HG03521 (cell line): ENCODE data around the gene NLGN1.

Source experiments
- ATAC-seq: cut with Tn5 transposase; IDR thresholded peaks from one replicate; pipeline ENCODE4 v1.9.1; 2021; ENCODE audit warnings: mild to moderate bottlenecking, moderate library complexity; ENCODE audit not compliant: unreplicated experiment

NLGN1 gene

GRCh38 chr3:173893835-173894234 is 496.3 kb downstream of the NLGN1 start:
- ATAC-seq: no peak

- ATAC-seq: no peak
Observed at GRCh38 chr3:173897631-173898030, 500.1 kb downstream of the NLGN1 start.

GRCh38 chr3:173901649-173902048 is 504.1 kb downstream of the NLGN1 start:
- ATAC-seq: no peak

DNA sequence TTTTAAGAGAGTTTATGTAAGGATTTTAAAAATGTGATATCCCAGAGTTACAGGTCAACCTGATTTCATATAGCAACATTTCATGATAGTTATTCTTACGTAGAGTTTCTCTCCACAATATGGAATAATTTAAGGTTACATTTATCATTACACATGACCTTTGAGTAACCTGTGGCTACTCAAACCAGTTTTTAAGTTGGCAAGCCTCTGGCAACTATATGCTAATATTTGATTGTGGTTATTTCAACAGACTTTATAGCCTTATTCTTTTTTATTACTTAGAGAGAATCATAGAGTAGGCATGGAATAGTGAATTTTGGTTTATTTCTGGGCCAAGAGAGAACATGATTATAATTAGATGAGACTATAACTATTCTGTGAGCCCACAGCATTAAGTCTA is 504.9 kb downstream of the NLGN1 start:
- no peak for ATAC-seq

- ATAC-seq: no peak
Observed at GRCh38 chr3:173902871-173903270, 505.3 kb downstream of the NLGN1 start.

GRCh38 chr3:173905381-173905780 is 507.8 kb downstream of the NLGN1 start:
- no peak for ATAC-seq

GRCh38 chr3:173911446-173911845 is 513.9 kb downstream of the NLGN1 start:
- ATAC-seq: no peak

DNA sequence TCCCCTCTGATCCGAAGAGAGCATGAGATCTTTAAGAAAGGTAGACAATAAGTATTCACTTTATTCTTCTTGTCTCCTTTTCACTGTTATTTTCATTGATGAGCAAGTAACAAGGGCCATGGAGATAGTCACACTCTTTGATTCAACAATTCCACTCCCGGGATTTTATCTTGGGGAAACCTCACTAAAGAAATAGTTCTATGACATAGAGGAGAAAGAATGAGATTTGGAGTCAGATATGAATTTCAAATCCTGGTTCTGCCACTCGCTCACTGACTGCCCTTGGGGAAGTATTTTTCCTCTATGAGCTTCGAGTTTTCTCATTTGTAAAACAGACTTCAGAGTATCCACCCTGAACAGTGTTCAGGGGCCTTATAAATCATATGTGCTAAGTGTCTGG is 514.6 kb downstream of the NLGN1 start:
- ATAC-seq: no peak

DNA sequence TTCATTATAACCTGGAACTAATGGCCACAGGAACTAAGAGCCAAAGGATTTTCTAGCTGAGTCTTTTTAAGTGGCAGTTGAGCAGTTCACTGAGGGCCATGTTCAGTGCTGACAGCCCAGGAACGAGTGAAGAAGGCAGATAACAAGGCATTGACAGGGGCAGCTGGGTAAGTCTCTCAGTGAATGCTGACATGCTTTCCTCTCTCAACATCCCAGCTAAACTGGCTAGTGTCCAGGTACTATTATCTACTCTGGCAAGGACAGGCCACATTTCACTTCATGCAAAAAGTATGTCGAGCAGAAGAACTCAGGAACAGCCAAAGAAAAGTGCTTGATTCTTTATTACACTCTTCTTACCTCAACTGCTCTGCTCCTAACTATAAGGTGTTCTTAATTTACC is 515.9 kb downstream of the NLGN1 start:
- no peak for ATAC-seq

DNA sequence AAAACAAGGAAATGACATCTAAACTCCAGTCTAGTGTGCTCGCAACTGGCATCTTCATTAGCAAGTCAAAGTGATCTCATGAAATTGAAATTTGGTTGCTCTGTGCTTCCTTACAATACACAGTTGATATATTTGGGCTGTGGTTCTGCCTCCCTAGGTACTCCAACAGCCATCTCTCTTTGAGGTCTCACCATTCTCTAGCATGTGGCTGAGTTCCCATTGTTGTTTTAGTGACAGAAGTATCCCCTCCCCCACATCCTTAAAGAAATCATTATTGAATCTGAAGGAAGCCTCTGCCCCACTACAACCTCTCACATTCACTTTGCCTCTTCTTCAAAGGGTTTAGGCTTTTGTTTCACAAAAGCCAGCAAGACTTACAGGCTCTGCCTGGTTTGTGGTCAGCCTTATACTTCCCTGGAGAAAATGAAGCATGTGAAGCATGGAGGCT is 516.5 kb downstream of the NLGN1 start:
- no peak for ATAC-seq

GRCh38 chr3:173916799-173917198 is 519.3 kb downstream of the NLGN1 start:
- no peak for ATAC-seq

DNA sequence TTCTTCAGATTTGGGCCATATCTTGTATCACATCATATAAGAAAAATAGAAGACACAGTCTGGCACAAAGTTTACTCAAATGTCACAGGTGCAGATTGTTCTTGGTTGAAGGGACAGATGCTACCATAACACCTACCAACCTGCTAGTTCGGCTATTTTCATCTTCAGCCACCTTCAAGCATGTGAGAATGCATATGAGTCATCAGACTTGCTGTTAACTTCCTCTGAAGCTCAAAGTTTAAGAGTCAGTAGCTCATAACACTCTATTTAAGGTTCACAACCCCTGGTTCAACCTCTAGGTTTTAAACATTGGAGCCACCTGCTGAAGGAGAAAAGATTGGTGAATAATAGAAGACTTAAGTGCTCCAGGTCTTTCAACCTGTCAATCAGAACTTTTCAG is 522.8 kb downstream of the NLGN1 start:
- ATAC-seq: no peak

DNA sequence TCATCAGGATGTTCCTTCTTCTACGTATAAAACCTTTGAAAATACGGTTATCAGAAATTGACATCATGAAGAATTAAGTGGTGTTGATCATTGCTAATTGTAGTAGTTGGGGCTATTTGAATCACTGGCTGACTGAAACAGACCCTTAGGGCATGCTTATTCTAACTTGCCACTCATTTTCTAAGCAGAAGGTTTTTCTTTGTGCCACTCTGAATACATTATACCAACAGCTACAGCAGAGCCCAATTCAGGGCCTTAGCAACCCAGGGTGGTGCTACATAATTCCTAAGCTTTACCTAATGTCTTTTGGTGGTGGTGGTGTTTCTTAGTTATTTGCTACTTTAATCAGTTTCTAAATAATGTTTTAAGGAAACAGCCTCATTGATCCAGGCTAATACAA is 524.2 kb downstream of the NLGN1 start:
- ATAC-seq: no peak

GRCh38 chr3:173923204-173923603 is 525.7 kb downstream of the NLGN1 start:
- ATAC-seq: no peak

DNA sequence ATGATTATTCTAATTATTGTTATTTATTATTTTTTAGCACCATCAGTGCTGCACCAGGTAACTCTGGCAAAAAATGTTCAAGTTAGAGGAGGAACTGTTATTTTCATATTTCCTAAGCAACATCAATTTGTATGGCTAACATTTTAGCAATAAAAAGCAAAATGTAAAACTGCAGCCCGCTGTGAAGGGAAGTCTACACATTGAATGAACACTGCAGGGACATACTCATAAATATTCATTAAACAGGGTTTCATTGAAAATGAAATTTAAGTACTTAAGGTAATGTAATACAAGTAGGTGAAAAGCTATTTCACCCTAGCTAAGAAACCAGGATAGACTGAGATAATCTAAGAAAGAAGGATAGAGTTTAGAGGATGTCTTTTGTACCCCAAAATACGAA is 532.7 kb downstream of the NLGN1 start:
- no peak for ATAC-seq

DNA sequence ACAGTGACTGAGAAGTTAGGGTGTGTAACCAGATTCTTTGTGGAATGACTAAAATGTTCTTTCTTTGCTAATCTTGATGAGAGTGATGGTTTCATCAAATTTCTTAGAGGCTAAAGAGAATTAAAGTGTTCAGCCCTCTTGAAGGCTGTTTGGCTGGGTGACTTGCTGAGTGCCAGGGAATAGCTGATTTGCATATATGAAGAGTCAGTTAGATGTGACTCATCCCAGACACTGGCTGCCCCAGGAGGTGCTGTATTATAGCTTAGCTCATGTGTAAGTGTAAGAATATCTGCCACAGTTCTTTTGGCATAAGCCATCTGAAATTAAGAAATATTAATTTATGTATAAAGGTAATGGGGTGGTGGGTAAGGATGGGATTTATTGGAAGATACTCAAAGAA is 535.1 kb downstream of the NLGN1 start:
- ATAC-seq: no peak

DNA sequence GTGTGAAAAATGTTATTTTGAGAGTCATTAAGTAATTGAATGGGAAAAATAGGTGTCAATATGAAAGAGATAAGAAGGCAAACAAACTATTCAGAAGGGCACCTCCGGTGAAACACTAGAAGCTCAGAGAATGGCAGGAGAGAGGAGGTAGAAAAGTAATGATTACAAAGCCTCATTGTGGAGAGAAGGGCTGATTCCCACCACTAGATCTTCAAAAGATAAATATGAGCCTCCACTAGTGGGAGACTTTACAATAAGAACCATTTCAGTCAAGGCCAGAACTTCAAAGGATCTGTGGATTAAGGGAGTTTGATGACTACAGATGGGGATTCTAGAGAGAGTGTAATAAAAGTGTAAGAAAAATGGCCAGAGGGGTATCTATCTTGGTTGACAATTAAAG is 535.6 kb downstream of the NLGN1 start:
- ATAC-seq: no peak

DNA sequence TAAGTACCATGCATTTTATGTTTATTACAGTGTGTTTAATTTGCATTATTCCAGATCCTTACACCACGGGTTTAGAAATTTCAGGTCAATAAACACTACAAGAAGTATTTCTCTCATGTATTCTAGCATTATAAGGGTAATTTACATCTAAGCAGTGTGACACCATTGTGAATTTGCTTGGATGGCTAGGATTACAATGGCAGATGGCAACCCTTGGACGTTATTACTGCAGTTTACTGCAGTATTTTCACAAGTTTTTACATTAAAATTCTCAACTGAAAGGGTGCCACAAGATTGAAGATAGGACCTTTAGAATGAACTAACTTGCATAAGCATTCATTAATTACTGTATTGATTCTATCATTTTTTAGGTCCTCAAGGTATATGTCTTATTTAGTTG is 538.8 kb downstream of the NLGN1 start:
- ATAC-seq: no peak

- ATAC-seq: no peak
Observed at GRCh38 chr3:173938159-173938558, 540.6 kb downstream of the NLGN1 start.

GRCh38 chr3:173938616-173939015 is 541.1 kb downstream of the NLGN1 start:
- no peak for ATAC-seq

GRCh38 chr3:173939331-173939730 is 541.8 kb downstream of the NLGN1 start:
- ATAC-seq: no peak

DNA sequence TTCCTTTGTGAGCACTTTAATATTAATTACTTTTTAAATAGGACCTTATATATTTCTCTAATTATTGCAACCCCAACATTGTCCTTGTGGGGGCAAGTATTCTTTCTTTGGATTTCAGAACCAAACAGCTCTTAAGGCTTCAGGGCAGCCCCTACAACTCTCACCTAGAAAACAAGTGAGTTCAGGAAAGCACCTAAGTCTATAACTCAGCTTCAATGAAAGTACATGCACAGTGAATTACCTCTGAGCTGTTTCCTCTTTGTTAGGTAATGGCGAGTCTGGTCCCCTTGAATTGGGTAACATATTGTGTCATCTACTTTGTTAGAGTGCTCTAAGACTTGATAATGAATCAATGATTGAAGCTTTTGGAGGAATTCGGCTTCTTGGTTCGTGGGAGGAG is 545.7 kb downstream of the NLGN1 start:
- no peak for ATAC-seq

DNA sequence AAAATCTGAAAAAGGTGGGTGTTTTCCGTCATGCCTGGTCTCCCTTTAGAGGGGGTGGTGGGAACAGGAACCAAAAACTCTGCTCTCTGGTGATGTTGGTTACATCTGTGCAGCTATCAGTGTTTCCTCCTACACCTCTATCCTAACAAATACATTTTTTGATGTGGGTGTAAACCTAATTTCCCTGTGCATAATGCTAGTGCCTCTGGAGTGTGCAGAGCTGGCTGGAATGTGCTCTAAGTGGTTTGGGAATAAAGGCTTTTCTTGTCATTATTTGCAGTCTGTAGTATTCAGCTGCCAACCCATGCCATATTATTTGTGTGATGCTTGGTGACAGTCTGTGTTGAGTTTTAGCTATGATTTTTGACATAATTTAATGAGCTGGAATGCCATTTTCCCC is 547.6 kb downstream of the NLGN1 start:
- no peak for ATAC-seq

DNA sequence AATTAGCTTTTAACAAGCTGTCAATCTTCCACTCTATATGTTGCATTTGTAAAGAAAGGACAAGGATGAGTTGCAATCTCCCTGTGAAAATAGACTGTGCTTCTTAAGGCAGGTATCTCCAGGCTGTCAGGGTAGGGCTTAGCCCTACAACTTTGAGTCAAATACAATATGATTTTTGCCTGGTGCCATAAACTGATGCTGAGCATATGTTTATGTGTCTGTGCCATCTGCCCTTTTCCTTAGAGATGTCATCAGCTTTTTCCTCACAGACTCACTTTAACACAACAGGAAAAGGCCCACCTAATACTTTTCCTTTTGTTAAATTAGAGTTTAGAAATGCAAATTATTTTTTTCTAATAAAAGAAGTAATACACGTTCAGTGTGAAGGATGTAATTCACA is 548.3 kb downstream of the NLGN1 start:
- no peak for ATAC-seq
